GM12872 (cell line): ENCODE results near the gene CFAP65.

Source experiments
- TF ChIP-seq, protein P1 (sequence below): IDR thresholded peaks from 3 replicates; pipeline ENCODE4 v1.5.1; 2011; ENCODE audit warnings: low read depth, mild to moderate bottlenecking, low read length, moderate library complexity; ENCODE audit not compliant: insufficient read depth

CFAP65 gene

DNA sequence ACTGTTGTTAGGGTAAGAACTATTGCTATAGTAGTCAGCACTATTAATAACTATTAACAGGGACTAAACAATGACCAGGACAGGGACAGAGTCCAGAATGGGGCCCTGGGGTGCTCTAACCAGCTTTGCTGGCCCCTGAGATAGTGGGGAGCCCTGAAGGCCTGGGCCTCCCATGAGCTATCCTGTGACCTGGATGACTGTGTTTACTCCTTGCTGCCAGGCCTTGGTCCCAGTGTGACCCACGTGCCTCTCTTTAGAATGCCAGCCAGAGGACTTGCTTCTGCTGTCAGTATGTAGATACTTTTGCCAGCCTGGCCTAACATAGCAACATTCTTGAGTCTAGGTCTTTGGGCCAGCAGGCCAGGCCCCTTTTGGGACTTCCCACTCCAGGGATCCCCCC is 70.4 kb downstream of the CFAP65 start:
- TF ChIP-seq, protein P1, sequence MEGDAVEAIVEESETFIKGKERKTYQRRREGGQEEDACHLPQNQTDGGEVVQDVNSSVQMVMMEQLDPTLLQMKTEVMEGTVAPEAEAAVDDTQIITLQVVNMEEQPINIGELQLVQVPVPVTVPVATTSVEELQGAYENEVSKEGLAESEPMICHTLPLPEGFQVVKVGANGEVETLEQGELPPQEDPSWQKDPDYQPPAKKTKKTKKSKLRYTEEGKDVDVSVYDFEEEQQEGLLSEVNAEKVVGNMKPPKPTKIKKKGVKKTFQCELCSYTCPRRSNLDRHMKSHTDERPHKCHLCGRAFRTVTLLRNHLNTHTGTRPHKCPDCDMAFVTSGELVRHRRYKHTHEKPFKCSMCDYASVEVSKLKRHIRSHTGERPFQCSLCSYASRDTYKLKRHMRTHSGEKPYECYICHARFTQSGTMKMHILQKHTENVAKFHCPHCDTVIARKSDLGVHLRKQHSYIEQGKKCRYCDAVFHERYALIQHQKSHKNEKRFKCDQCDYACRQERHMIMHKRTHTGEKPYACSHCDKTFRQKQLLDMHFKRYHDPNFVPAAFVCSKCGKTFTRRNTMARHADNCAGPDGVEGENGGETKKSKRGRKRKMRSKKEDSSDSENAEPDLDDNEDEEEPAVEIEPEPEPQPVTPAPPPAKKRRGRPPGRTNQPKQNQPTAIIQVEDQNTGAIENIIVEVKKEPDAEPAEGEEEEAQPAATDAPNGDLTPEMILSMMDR = no peak

- TF ChIP-seq, protein P1 = no peak
Observed at GRCh38 chr2:218964041-218964771, 77.1 kb downstream of the CFAP65 start.

DNA sequence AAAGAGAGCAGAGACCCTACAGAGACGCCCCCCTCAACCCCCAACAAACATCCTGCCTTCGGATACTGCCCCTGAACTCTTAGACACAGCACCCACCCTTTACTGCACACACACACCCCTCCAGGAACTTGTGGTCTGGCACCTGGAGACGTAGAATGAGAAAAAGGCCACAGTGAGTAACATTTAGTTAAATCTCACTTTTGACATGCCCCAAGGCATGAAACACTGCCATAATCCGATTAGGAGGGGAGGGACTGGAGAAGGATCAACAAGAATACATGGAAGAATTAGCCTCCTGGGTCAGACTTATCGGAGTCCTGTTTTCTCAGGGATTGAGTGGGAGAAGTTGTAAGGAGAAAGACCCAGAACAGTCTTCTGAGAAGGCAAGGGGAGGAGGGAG is 77.7 kb downstream of the CFAP65 start:
- TF ChIP-seq, protein P1 = no peak

DNA sequence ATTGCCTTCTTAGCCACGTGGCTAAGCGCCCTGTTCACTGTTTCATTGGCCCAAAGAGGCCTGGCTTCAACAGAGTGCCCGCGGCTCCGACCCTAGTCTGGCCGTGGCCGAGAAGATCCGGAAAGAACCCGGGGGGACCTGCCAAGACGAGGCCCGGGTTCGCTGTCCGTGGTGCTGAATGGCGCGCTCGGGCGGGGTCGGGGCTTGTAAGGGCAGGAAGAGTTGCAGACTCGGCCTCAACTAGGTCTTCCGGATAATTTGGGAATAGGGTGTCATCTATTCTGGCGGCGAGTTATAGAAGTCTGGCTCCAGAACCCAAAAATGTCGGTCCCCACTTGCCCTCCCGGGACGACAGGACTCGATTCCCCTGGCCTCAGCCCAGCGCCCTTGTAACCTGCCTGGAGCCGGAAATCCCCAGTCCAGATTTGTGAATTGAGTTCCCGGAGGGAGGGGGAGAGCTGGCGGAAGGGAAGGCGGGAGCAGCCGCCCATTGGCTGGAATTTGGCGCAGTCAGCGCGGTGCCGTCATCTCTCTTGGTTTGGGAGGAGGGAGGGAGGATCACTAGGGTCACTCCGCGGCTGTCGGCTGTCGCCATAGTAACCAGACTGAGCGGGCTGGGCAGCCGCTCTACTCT is 78.3 kb downstream of the CFAP65 start:
- TF ChIP-seq, protein P1 = no peak

GRCh38 chr2:218961651-218962570 is 79.4 kb downstream of the CFAP65 start:
- TF ChIP-seq, protein P1 = no peak

- TF ChIP-seq, protein P1 = no peak
Observed at GRCh38 chr2:218961229-218961628, 80.1 kb downstream of the CFAP65 start.
